ENCODE data around the gene SBK2.

Gene SBK2

DNA sequence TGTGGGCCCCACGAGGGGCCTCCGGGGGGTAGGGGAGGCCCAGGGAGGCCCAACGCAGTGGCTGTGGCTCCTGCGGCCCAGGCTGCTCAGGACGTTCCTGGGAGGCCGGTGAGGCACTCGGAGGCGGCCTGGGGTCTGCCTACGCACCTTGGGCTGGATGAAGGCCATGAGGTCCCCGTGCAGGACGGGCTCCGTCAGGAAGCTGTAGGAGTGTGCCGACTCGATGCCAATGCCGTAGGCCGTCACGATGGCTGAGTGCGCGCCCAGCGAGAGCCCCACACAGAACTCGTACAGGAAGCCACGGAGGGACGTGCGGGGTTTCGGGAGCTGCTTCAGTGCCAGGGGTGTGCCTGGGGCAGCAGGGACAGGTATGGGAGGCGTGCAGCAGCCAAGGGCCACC, 5.9 kb downstream of the SBK2 start:
- DNase-seq = no peak

DNA sequence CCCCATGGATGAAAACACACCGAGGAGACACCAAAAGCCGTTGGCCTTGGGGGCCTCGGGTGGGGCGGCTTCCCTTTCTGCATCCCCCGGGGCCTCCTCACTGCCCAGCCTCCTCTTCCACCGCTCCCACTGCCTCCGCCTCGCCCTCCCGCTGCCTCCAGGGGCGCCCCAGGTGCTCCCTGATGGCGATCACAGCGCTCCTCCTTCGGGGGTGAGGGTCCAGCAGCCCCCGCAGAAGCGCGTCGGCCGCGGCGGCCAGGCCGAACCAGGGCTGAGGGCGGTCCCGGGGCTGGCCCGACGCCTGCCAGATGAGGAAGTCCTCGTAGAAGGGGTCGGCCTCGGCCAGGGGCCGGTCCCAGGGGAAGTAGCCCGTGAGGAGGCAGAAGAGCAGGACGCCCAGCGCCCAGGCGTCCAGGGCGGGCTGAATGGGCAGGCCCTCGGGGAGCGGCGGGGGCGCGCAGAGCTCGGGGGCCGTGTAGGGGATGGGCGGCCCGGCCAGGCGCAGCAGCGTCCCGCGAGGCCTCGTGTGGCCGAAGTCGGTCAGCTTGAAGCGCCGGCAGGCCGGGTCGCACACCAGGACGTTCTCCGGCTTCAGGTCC, 7.2 kb downstream of the SBK2 start:
- DNase-seq = no peak

DNA sequence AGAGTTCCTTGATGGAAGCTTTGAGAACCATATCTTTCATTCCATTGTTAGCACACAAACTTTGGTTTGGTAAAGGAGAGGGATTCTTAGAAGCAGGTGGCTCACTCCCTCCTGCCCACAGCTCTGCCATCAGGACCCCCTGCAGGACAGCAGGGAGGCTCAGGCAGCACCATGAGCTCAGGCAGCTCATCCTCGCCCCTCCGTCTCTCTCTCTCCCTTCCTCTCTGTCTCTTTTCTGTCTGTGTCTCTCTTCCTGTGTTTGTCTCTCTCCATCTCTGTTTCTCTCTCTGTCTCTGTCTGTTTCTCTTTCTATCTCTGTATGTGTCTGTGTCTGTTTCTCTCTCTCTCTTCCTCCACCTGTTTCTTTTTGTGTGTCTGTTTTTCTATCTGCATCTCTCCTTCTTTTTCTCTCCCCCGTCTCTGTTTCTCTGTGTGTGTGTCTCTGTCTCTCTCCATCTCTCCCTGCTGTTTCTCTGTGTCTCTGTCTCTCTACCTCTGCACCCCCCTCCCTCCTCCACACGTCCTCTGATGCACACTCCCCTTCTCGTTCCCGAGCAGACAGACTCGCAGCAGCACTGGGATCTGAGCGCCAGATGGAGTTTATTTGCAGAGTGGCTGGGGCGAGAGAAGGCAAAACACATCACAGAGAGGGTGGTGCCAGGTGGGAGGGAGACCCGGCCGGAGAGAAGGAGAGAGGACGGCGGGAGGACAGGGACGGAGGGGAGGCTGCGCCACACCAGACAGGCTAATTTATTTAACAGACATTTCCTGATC, 8.7 kb downstream of the SBK2 start:
- DNase-seq = peak; percentile 94

DNA sequence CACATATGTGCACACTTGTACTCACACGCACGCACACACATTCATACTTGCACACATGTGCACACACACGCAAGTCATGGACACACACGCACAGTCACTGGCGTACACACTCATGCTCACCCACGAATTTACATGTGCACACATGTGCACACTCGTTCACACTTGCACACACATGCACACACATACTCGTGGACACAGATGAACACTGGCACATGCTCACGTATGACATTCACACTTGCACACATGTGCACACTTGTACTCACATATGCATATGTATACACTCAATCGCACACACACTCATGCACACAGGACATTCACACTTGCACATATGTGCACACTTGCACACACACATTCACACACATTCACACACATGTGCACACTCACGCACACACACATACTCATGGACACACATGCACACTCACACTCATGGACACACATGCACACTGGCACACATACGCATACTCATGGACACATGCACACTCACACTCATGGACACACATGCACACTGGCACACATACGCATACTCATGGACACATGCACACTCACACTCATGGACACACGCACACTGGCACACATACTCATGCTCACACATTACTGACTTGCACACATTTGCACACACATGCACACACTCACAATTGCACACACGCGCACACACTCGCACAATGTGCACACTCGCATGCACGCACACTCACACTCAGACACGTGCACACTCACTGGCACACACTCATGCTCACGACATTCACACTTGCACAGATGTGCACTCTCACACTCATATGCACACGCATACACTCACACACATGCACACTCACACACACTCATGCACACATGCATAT, 9.5 kb downstream of the SBK2 start:
- DNase-seq = no peak

DNA sequence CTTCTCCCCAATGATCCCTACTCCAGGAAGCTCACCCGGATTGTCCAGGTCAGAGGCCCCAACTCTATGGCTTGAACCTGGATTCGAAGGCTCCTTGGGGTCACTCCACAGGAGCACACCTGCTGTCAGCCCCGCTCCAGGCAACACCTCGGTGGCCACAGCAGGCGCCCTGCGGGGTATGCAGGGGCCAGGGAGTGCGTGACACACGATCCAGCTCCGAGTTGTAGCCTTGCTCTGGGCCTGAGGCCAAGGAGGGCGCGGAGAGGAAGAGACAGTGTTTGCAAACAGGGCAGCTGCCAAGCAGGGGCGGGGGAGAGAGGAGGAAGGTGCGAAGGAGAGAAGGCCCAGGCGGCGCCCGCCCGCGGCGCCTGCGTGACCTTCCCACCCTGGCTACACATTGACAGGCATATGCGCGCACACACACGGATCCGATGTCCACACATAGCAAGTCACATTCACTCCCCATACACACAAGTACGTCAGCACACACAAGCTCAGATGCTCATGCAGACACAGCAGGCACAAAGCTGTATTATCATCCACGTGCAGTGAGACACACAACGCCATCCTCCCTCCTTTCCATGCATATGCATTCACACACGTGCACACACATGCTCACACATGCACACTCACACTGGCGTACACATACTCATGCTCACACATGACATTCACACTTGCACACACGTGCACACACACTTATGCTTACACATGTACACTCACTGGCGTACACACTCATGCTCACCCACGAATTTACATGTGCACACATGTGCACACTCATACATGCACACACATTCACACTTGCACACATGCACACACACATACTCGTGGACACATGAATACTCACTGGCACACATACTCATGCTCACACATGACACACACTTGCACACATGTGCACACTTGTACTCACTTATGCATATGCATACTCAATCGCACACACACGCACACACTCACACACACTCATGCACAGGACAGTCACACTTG, 10.4 kb downstream of the SBK2 start:
- DNase-seq = peak; percentile 88

DNA sequence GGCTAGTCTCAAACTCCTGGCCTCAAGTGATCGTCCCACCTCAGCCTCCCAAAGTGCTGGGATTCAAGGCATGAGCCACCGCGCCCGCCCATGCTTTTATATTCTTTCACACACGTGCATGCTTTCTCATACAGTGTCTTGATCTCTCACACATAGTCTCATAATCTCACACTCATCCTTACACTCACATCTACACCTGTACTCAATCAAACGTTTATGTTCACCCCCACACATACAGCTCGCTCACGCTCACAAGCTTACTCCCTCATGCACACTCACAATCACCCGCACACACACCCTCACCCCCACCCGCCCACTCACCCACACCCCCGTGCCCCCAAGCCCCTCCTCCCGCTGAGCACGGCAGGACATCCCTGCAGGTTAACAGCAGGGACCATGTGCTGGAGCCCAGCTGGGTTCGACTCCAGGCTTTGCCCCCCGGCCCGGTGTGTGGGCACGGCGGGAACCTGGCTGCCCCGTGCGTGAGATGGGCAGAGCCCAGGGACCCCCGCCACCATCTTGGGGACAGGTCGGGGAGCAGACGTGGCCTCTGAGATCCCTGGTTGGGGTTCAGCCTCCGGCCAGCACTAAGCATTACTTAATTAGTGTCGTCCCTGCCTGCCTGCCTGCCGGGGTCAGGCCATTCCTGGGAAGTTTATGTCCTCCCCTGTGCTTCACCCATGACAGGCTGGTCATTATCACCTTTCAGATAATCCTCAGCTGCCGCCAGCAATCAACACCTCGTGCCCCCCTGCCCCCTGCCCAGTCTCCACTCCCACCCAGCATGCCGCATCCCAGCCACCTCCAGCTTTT, 11.4 kb downstream of the SBK2 start:
- no peak for DNase-seq

DNA sequence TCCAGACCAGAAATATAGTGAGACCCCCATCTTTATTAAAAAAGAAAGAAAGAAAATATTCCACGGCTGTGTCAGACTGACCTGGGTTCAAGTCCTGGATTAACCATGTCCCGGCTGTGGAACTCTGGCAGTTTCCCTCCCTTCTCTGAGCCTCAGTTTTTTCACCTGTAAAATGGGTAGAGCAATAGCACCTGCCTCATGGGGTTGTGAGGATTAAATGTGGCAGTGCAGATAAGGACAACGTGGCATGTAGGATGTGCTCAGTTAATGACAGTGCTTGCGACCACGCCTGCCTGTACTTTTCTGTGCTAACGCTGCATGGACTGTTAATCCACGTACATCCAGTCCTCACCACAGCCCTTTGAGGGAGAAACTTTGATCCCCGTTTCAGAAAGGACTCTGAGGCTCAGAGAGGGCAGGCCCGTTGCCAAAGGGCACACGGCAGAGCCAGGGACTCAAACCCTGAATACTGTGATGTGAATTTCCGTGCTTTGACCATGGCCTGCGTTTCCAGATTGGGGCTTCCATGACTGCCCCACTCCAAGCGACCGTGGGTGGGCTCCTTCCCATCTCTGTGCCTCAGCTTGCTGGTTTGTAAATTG, 16.1 kb downstream of the SBK2 start:
- DNase-seq = no peak

DNA sequence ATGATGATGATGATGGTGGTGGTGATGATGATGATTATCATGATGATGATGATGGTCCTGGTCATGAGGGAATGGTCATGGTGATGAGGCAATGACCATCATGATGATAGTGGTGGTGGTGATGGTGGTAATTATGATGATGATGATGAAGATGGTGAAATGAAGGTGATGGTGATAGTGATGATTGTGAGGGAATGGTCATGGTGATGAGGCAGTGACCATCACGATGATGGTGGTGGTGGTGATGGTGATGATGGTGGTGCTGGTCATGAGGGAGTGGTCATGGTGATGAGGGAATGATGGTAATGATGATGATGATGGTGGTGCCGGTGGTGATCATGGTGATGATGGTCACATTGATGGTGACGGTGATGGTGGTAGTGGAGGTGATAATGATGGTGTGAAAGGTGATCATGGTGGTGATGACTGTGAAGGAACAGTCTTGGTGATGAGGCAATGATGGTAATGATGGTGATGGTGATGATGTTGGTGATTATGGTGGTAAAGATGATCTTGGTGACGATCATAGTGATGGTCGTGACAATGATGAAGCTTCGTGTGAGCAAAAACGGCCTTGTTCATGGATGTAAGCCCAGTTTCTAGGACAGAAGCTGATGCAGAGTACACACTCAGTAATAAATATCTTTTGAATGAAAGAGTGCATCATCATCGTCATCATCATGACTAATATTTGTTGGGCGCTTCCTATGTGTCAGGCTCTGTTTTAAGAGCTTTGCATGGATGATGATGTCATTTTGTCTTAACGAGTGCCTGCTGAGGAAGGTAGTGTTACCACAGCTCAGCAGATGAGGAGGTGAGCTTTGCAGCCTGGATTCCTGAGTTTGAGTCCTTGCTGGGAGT, 17.3 kb downstream of the SBK2 start:
- DNase-seq = no peak

DNA sequence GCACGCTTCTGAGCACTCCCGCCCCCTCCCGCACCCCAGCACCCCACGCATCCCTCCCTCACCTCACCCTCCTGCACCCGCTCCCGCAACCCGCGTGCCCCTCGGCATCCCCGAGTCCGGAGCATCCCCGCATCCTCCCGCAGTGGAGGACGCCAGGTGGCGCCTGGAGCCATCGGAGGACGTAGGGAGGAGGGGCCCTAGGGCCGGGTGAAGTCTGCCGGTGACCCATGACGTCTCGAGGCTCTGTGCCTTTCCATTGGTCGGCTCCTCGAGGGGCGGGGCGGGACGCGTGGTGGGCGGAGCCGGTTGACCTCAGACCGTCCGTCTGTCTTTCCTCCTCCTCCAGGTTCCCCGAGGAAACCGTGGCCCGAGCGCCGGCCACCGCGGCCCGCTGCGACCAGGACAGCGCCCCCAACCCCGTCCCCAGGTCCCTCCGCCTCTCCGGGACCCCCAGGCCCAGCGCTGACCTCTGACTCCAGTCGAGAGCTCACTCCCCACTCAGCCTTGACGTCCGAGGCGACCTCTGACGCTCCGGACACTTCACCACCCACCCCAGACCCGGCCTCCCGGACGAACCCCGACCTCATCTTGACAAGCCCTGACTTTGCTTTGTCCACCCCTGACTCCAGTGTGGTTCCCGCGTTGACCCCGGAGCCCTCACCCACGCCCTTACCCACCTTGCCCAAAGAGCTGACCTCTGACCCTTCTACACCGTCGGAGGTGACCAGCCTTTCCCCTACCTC, 19.9 kb downstream of the SBK2 start:
- DNase-seq = peak; percentile 71

DNA sequence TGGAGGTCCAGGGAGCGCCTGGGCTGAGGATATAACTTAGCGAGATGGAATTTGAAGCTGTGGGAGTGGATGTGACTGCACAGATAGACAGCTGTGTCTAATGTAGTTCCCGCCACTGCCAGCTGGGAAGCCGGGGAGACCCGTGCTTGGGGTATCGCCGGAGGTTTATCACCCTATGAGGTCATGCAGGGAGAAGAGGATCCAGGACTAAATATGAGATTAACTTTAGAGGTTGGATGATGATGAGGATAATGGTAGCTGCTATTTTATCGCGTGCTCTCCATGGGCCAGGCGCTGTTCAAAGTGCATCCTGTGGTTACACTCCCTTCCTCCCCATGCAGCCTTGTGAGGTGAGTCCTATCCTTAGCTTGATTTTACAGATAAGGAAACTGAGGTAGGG, 28.8 kb downstream of the SBK2 start:
- DNase-seq = no peak

DNA sequence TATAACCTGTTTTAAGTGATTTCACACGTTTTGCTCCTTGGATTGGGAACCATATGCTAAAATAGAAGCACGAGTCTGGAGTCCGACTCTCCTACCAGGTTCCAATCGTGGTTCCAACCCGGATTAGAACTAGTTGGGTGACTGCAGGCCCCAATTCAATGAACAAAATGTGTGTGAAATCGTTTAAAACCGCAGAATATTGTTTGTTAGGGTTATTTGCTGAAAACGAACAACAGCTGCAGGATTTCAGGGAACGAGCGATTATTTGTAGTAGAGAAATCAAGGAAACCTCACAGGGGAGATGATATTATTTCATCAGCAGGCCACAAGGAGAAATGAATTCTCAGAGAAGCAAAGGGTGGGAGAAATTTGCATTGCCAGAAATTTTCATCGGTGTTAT, 32.0 kb downstream of the SBK2 start:
- DNase-seq = no peak

DNA sequence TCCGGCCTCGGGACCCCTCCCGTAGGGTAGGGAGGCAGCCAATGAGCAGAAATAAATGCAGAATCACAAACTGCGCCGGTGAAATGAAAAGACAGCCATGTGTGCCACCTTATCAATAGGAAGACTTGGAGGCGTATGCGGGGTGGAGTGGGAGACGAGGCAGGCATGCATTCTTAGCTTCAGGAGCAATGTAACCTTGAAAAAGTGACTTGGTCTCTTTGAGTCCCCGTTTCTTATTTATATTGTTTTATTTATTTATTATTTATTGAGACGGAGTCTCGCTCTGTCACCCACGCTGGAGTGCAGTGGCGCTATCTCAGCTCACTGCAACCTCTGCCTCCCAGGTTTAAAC, 32.7 kb downstream of the SBK2 start:
- no peak for DNase-seq

DNA sequence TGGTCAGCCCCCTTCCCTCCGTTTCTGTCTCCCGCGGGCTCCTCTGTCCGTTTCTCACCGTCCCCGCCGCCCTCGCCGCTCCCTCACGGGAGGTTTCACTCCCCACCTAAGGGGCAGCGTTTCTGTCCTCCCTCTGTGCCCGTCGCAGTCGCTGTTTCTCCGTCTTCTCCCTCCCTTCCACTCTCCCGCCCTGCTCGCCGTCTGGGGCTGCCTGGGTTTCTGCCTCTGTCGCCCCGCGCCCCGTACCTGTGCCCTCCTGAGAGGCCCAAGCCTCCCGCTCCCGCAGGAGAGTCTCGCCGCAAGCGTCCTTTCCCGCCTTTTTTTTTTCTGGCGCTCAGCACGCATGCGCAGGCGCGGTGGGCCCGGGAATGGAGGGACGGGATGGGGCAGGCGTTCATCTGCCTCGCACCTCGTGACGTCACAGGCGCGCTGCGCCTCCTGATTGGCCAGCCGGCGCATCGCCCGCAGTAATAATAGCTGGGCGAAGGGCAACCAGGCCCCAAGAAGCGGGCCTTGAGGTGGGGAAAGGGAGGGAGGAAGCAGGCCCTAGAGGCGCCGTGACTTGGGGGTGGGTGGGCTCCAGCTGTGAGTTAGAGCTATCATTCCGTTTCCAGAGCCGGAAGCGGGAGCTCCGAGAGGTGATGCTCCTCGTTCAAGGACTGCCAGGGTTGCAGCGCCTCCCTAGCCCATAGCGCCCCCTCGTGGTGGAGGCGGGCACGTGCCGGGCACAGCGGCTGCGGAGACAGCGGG, 33.3 kb downstream of the SBK2 start:
- peak; percentile 54 for DNase-seq

DNA sequence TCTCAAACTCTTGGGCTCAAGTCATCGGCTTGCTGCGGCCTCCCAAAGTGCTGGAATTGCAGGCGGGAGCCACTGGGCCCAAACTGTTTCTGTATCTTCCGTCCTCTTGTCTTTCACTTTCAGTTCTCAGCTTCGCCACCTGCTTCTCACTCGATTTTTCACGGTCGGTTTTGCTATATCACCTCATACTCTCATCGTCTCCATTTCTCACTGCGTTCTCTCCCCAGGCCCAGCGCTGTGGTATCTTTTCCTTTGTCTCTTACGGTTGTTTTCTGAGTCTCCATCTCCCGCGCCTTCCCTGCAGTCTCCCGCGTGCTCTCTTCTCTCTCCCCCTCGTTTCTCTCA, 33.8 kb downstream of the SBK2 start:
- no peak for DNase-seq

DNA sequence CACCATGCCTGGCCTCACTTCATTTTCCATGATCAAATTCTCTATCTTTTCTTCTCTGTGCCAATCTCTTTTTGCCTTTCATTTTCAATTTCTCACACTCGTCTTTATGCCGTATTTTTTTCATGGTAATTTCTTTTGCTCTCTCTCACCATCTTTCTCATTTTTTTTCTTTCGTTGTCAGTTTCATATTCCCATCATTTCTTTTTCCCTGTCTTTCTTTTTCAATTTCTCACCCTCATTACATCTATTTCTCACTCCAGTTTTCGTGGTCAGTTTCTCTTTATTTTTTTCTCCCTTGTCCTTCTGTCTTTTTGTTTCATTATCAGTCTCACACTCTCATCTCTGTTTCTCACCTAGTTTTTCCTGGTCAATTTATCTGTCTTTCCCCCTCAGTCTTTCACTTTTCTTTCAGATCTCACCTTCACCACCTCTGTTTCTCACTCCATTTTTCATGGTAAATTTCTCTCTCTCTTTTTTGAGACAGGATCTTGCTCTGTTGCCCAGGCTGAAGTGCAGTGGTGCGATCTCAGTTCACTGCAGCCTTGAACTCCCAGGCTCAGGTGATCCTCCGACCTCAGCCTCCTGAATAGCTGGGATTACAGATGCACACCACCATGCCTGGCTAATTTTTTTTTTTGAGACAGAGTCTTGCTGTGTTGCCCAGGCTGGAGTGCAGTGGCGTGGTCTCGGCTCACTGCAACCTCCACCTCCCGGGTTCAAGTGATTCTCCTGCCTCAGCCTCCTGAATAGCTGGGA, 34.6 kb downstream of the SBK2 start:
- DNase-seq = no peak

DNA sequence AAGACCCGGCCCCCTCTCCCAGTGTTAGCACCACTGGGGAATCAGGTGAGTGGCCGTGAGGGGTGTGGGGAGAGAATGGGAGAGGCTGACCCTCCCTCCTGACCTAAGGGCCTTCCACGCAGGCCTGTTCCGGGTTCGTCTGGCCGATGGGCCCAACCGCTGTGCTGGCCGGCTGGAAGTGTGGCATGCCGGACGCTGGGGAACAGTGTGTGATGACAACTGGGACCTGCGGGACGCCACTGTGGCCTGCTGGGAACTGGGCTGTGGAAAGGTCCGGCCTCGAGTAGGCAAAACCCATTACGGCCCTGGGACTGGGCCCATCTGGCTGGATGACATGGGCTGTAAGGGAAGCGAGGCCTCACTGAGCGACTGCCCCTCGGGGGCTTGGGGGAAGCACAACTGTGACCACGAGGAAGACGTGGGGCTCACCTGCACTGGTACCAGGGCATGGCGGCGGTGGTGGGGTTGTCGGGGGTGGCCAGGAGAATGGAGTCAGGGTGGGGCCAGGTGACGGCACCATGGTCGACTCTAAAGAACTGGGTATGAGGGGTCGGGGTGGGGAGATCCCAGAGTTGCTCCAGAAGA, 36.5 kb downstream of the SBK2 start:
- DNase-seq = no peak

DNA sequence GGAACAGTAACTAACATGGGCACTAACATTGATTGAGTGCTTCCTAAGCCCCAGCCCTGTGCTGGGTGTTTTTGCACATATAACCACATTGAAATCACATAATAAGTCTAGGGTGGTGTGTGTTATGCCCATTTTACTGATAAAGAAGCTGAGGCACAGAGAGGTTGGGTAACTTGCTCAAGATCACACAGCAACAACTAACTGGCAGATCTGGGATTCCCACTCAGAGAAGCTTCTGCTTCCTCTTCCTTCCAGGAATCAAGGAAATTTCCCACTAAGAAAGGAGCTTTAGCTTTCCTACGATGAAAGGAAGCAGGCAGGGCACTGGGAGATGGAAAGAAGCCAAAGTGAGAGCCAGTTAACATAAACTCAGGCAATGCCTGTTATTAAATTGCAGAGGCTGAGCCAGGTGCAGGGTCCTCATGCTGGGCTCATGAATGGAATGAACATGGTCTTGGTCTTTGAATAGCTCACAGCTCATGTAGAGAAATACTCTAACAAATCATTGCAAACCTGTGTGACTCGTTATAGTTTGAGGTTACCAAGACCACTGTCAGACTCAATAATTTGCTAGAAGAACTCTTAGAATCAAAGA, 38.6 kb downstream of the SBK2 start:
- DNase-seq = no peak

DNA sequence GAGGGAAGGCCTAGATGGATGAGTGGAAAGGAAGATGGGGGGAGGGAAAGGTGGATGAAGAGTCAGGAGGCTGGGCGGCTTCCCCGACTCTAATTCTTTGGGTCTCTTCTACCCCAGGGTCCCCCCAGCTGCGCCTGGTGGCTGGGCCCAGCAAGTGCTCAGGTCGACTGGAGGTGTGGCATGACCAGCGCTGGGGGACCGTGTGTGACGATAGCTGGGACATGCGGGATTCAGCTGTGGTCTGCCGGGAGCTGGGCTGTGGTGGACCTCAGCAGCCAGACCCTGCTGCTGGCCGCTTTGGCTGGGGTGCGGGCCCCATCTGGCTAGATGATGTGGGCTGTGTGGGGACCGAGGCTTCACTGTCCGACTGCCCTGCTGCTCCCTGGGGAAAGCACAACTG, 39.2 kb downstream of the SBK2 start:
- DNase-seq = no peak

Measured in DMS 273 treated with DMSO at 0.1 percent for 48 hours (cell line).